ENCODE data around the gene TOR1AIP2.

TOR1AIP2 gene

DNA sequence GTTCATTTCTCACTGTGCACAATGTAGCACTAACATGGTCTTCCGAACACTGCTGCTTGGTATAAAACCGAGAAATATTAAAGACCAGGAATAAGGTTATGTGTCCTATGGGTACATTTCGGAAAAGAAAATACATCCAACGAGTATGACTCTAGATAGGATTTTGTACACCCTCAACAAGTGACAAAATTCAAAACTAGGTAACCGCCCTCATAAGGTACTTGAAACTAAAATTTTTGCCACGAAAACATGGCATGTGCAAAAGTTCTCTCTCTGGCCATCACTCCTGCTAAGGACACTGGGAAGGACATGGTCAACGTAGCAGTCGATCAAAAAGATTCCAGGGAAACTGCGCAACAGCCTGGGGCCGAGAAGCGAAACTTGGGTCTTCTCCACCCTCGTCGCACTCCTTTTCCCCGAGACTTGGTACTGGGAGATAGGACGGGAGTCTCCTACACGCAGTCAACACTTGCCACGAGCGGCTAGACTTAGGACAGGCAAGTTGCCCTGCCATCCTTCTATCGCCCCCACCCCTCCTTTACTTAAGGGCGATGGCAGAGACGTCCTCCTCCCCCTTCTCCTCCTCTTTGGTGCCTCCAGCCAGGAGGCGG lies 4.1 kb upstream of the TOR1AIP2 start:
- TF ChIP-seq ZC3H10 (CRISPR knock-in tag; IDR thresholded peaks at IDR 0.05) = 0 out of 2 replicates have a peak, but pooled peaks have one; percentile 45
- TF ChIP-seq, protein P1, sequence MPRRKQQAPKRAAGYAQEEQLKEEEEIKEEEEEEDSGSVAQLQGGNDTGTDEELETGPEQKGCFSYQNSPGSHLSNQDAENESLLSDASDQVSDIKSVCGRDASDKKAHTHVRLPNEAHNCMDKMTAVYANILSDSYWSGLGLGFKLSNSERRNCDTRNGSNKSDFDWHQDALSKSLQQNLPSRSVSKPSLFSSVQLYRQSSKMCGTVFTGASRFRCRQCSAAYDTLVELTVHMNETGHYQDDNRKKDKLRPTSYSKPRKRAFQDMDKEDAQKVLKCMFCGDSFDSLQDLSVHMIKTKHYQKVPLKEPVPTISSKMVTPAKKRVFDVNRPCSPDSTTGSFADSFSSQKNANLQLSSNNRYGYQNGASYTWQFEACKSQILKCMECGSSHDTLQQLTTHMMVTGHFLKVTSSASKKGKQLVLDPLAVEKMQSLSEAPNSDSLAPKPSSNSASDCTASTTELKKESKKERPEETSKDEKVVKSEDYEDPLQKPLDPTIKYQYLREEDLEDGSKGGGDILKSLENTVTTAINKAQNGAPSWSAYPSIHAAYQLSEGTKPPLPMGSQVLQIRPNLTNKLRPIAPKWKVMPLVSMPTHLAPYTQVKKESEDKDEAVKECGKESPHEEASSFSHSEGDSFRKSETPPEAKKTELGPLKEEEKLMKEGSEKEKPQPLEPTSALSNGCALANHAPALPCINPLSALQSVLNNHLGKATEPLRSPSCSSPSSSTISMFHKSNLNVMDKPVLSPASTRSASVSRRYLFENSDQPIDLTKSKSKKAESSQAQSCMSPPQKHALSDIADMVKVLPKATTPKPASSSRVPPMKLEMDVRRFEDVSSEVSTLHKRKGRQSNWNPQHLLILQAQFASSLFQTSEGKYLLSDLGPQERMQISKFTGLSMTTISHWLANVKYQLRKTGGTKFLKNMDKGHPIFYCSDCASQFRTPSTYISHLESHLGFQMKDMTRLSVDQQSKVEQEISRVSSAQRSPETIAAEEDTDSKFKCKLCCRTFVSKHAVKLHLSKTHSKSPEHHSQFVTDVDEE (CRISPR knock-in tag; IDR thresholded peaks at IDR 0.05) = no peak
- no peak; the same call in 2 of the 3 replicates for ATAC-seq

DNA sequence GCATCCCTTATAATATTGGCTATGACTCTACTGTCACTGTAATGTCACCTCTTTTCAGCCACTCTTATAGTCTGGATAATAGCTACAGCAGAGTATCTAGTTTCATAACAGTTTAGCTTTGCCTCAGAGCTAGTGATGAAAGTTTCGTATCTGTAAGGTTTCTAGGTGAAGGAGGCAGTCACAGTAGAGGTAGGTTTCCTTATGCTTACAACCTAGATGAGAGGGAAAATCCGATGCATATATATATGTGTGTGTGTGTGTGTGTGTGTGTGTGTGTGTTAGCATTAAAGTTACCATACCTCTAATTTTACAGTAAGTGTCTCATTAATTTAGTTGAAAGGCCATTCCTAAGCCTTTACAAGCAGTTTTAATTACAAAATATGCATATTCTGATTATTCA lies 2.2 kb upstream of the TOR1AIP2 start:
- no peak for ATAC-seq
- TF ChIP-seq GLIS3 (CRISPR knock-in tag; IDR thresholded peaks at IDR 0.05) = no peak
- TF ChIP-seq POU6F1 (CRISPR knock-in tag; IDR thresholded peaks at IDR 0.05; ENCODE audit: borderline replicate concordance, low read depth) = no peak
- TF ChIP-seq ARNTL (CRISPR knock-in tag; IDR thresholded peaks at IDR 0.05; ENCODE audit: borderline replicate concordance, low read depth) = no peak
- no peak for TF ChIP-seq RARB (CRISPR knock-in tag; IDR thresholded peaks at IDR 0.05)
- no peak for TF ChIP-seq TOX (CRISPR knock-in tag; IDR thresholded peaks at IDR 0.05; ENCODE audit: borderline replicate concordance)
- TF ChIP-seq ISL1 (CRISPR knock-in tag; IDR thresholded peaks at IDR 0.05) = no peak
- TF ChIP-seq, protein P2, sequence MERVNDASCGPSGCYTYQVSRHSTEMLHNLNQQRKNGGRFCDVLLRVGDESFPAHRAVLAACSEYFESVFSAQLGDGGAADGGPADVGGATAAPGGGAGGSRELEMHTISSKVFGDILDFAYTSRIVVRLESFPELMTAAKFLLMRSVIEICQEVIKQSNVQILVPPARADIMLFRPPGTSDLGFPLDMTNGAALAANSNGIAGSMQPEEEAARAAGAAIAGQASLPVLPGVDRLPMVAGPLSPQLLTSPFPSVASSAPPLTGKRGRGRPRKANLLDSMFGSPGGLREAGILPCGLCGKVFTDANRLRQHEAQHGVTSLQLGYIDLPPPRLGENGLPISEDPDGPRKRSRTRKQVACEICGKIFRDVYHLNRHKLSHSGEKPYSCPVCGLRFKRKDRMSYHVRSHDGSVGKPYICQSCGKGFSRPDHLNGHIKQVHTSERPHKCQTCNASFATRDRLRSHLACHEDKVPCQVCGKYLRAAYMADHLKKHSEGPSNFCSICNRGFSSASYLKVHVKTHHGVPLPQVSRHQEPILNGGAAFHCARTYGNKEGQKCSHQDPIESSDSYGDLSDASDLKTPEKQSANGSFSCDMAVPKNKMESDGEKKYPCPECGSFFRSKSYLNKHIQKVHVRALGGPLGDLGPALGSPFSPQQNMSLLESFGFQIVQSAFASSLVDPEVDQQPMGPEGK (CRISPR knock-in tag; IDR thresholded peaks at IDR 0.05; ENCODE audit: borderline replicate concordance) = no peak
- TF ChIP-seq CREB5 (CRISPR knock-in tag; IDR thresholded peaks at IDR 0.05; ENCODE audit: low read depth) = no peak
- no peak for TF ChIP-seq ZNF70 (CRISPR knock-in tag; IDR thresholded peaks at IDR 0.05)
- TF ChIP-seq ESRRG (CRISPR knock-in tag; IDR thresholded peaks at IDR 0.05) = no peak
- TF ChIP-seq ZNF8 (CRISPR knock-in tag; IDR thresholded peaks at IDR 0.05) = no peak

- no peak for ATAC-seq
- TF ChIP-seq TOX (CRISPR knock-in tag; IDR thresholded peaks at IDR 0.05; ENCODE audit: borderline replicate concordance) (peak; percentile 42), CSDC2 (CRISPR knock-in tag; IDR thresholded peaks at IDR 0.05) (no peak), ZNF8 (CRISPR knock-in tag; IDR thresholded peaks at IDR 0.05) (no peak)
Measured at GRCh38 chr1:179876300-179876715, 1.3 kb downstream of the TOR1AIP2 start.

- no peak for ATAC-seq
- TF ChIP-seq, protein P1 (CRISPR knock-in tag; IDR thresholded peaks at IDR 0.05) = no peak
- TF ChIP-seq, protein P2 (CRISPR knock-in tag; IDR thresholded peaks at IDR 0.05; ENCODE audit: borderline replicate concordance) = no peak
- TF ChIP-seq RARB (CRISPR knock-in tag; IDR thresholded peaks at IDR 0.05) = no peak
- TF ChIP-seq ZNF565 (CRISPR knock-in tag; conservative IDR thresholded peaks at IDR 0.05; ENCODE audit: low read depth) = no peak
- no peak for TF ChIP-seq ZFP3 (CRISPR knock-in tag; IDR thresholded peaks at IDR 0.05)
Measured at GRCh38 chr1:179875596-179876299, 1.9 kb downstream of the TOR1AIP2 start.

All from SK-N-SH treated with all-trans-retinoic acid at 6 μM for 48 hours (cell line).